ENCODE measurements around the gene TPK1. TPM values are rescaled to one million over a fixed set of nuclear protein-coding genes. Genes with fewer than 3 reads are reported as not detected.
"Not testable (repeated sequence)": the region's sequence is repeated elsewhere in the genome, so short reads cannot be mapped to it uniquely, and the experiment has no call there.

The TPK1 gene
- total RNA-seq, 1 experiment from 2014 or later, result 2.1 TPM

DNA sequence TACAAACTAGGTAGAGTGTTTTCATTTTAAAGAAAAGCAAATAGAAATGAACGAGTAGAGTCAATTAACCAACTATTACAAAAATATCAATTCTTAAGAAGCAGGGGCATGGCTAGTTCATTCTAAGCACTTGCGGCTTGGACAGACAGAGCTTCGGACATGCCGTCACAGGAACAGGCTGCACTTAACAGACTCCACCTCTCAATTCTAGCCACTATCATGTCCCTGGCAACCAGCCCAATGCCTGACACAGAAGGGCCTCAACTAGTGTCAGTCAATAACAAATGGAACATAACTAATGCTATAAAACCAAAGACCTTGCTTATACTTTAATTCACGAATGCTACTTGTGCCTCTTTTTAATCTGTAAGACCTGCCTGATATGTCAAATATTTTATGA is 74.4 kb downstream of the TPK1 start:
- no peak for DNase-seq (ENCODE audit: low read depth, low spot score)
- in situ Hi-C loops (cut with HindIII; ENCODE audit: low pct_unique_long_range_greater_than_20kb, low sequenced_read_pairs), result no loop called here

DNA sequence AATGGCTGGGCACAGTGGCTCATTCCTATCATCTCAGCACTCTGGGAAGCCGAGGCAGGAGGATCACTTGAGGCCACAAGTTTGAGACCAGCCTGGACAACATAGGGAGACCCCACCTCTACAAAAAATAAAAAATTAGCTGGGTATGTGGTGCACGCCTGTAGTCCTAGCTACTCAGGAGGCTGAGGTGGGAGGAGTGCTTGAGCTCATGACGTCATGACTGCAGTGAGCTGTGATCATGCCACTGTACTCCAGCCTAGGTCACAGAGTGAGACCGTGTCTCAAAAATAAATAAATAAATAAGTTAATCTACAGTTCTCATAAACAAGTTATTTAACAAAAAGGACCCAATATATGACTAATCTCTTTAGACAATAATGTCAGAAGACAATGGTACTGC is 76.2 kb downstream of the TPK1 start:
- no peak for DNase-seq (ENCODE audit: low read depth, low spot score)
- in situ Hi-C loops (cut with HindIII; ENCODE audit: low pct_unique_long_range_greater_than_20kb, low sequenced_read_pairs), result no loop called here

DNA sequence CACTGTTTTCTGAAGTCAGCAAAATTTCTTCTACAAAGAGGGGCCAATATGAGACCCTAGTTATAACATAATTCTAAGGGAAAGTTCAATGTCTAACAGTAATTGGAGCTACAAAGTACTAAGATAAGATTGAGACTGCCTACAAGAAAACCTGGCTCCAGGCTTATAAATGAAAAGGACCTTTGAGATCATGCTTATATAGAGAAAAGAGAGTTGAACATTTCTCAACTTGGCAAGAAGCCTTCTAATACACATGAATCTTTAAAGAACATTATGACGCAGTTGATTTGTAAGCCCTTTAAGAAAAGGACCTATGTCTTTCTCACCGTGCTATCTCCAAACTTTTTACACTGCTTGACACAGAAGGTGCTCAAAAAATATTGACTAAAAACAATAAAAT is 87.9 kb downstream of the TPK1 start:
- peak; percentile 39 for DNase-seq (ENCODE audit: low read depth, low spot score)
- in situ Hi-C loops (cut with HindIII; ENCODE audit: low pct_unique_long_range_greater_than_20kb, low sequenced_read_pairs), result loop anchor here (10.0 kb wide), 1 partner anchor 87 kb away; the partner anchor contains the start of gene TPK1

DNA sequence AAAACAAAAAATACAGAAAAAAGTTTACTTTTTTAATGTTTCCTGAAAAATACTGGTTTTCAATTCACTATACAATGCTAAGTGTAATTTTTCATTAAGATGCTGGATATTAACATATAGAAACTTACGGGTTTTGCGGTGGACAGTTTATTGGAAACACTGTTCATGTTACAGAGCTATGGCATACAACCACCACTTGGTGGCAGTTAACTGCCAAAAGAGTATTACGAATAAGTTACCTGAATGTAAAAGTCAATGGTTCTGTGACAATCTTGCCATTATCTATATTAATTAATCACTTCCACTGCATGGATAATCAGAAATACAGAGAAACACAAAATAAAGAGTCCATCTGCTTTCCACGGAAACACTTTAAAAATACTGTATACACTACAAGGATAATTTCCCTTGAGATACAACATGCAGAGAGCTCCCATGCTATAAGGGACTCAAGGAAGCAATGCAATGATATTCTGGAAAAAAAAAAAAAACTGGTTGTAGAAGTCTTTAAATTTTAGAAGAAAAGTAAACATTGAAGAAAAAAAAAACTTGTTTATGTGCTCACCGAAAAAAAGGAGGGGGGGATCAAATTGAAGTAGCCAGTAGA is 97.0 kb downstream of the TPK1 start:
- peak; percentile 62 for DNase-seq (ENCODE audit: low read depth, low spot score)
- in situ Hi-C loops (cut with HindIII; ENCODE audit: low pct_unique_long_range_greater_than_20kb, low sequenced_read_pairs), result no loop called here

DNA sequence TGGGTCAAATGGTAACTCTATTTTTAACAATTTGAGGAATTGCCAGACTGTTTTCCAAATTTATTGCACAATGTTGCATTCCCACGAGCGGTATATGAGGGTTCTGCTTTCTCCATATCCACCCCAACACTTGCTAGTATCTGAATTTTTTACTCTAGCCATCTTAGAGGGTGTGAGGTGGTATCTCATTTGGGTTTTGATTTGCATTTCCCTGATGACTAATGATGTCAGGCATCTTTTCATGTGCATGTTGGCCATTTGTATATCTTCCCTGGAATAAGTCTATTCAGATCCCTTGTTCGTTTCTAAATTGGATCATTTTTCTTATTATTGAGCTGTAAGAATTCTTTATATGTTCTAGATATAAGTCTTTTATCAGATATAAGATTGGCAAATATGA is 97.7 kb downstream of the TPK1 start:
- no peak for DNase-seq (ENCODE audit: low read depth, low spot score)

DNA sequence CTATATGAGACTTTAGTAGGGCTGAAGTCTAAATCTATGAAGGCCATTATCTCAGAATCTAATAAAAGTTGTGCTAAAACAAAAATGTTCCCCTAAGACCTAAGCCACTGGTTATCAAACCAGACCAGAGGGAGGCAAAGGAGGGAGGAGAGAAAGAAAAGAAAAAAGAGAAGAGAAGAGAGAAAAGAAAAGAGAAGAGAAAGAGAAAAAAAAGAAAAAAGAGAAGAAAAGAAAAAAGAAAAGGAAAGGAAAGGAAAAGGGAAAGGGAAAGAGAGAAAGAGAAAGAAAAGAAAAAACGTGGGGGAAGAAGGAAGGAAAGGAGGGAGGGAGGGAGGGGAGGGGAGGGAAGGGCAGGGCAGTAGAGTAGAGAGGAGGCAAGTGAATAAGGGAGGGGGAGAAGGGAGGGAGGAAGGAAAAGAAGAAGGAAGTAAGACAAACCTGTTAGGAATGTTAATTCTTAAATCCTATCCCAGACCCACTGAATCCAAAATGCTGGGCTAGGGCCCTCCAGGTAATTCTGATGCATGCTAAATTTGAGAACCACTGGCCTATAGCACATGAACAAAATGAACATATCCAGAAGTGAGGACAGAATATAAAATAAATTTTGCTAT is 98.9 kb downstream of the TPK1 start:
- in situ Hi-C loops (cut with HindIII; ENCODE audit: low pct_unique_long_range_greater_than_20kb, low sequenced_read_pairs), result no loop called here
- DNase-seq (ENCODE audit: low read depth, low spot score), result no peak

More for the DNA sequence above, 97.7 kb downstream of the TPK1 start:
- in situ Hi-C loops (cut with HindIII; ENCODE audit: low pct_unique_long_range_greater_than_20kb, low sequenced_read_pairs), result no loop called here

DNA sequence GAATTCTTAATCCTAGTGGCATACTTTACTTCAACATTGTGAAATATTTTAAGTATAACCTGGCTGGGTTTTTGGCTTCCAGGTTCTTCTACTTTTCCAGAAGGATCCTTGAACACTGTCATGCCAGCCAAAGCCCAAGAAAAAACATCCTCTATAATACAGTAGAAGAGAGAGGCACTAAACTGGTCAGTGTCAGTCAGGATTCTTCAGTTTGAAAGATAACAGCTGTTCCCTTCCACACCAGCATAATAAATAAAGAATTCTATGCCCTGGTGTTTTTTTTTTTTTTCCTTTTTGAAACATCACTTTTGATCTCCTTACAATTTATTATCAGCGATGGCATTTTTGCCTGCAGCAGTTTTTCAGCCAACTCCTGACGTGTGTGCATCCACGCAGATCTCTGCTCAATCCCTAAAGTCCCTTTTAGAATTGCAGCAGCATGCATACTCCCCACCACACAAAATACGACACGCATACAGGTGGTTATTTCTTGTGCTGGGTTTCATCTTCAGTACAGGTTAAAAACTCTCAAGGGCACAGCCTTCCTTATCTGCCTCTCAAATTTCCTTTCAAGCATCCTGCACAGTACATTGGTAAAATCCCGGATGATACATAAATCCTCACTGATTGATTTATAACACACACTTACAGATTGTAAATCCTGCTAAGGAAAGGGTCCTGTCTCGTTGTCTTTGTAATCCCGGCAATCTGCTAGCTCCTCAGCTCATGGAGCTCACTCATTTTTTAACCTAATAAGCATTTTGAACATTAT is 100.2 kb downstream of the TPK1 start:
- in situ Hi-C loops (cut with HindIII; ENCODE audit: low pct_unique_long_range_greater_than_20kb, low sequenced_read_pairs), result no loop called here

DNA sequence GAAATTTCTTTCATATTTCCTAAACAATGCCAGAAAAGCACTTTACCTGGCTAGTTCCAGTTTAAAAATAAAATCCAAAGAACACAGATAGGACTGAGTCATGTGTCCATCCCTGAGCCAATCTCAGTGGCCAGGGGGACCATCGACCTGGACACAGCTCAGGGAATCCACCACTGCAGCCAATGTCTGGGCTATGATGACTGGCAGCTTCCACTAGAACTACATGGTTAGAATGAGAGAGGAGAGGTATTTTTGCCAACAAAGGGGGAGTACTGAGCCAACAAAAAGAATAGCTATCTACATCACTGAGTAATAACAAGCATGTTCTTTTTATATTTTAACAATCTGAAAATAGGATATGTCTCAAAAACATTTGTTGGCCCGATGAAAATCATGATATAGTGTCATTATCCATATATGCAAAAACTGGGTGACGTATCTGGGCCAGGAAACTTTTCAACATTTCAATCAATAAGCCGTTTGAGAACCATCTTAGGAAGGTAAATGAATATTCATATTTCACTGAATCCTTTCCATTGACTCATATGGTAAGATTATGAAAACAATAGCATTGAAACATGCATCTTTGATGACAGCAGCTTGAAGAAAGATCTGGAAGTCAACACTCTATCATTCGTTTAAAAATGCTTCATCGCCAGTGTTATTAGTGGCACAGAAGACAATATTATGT is 104.0 kb downstream of the TPK1 start:
- in situ Hi-C loops (cut with HindIII; ENCODE audit: low pct_unique_long_range_greater_than_20kb, low sequenced_read_pairs), result no loop called here
- no peak for DNase-seq (ENCODE audit: low read depth, low spot score)

More for the DNA sequence above, 100.2 kb downstream of the TPK1 start:
- DNase-seq (ENCODE audit: low read depth, low spot score), result no peak

DNA sequence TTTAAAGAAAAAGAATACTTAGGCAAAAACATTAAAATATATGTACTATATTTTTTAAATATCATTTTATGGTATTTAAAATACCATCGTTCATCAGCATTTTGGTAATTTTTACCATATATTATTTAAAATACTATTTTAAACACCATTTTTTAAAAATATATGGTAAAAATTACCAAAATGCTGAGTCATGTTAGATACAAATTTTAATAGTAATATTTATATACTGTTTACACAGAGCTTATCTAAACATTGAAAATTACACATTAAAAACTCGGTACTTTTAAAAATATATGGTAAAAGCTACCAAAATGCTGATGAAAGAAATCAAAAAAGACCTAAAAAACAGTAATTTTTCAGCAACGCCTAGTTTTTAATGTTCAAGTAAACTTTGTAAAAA is 105.6 kb downstream of the TPK1 start:
- in situ Hi-C loops (cut with HindIII; ENCODE audit: low pct_unique_long_range_greater_than_20kb, low sequenced_read_pairs), result no loop called here

DNA sequence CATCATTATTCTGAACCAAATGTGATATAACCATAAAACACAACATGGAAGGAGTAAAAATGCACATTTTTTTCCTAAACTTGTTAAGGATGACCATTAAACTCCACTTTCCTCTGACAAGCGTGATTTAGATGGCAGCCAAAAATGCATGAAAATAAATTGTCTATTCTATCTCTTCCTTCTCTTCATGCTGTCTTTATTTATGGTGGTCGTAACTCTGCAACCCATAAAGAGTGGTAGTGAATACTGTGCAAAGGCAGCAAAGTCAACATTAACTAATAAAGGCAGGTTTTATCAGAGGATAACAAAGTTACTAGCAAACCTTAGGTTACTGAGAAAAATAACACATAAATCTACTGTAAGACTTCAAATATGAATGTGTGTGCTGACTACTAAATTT is 106.6 kb downstream of the TPK1 start:
- in situ Hi-C loops (cut with HindIII; ENCODE audit: low pct_unique_long_range_greater_than_20kb, low sequenced_read_pairs), result no loop called here
- no peak for DNase-seq (ENCODE audit: low read depth, low spot score)

More for the DNA sequence above, 105.6 kb downstream of the TPK1 start:
- no peak for DNase-seq (ENCODE audit: low read depth, low spot score)

DNA sequence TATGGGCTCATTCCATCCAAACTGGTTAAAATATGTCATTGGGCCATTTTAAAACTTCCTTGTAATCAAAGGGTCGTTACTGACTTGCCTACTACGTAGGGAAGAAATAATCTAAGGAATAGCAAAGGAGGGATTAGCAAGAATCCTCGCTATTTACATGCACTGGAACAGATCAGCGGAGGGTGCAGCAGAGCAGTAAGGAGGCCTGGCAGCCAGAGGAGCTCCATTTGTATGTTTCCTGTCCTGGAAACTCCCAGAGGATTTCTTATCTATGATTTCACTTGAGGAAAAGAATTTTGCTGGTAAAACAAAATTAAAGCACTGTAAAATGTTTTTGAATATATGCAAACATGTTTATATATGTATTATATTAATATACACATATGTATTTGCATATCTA is 107.3 kb downstream of the TPK1 start:
- no peak for DNase-seq (ENCODE audit: low read depth, low spot score)
- in situ Hi-C loops (cut with HindIII; ENCODE audit: low pct_unique_long_range_greater_than_20kb, low sequenced_read_pairs), result no loop called here

DNA sequence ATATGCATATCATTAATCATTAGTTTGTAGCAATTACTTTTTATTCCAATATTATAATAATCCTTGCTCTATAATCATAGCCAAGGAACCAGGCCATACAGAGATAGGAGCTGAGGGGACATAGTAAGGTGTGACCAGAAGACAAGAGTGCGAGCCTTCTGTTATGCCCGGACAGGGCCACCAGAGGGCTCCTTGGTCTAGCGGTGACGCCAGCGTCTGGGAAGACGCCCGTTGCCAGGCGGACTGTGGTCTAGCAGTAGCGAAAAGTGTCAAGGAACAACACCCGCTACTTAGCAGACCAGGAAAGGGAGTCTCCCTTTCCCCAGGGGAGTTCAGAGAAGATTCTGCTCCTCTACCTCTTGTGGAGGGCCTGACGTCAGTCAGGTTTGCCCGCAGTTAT is 109.0 kb downstream of the TPK1 start:
- DNase-seq (ENCODE audit: low read depth, low spot score), result peak; percentile 30
- in situ Hi-C loops (cut with HindIII; ENCODE audit: low pct_unique_long_range_greater_than_20kb, low sequenced_read_pairs), result not testable (repeated sequence)

DNA sequence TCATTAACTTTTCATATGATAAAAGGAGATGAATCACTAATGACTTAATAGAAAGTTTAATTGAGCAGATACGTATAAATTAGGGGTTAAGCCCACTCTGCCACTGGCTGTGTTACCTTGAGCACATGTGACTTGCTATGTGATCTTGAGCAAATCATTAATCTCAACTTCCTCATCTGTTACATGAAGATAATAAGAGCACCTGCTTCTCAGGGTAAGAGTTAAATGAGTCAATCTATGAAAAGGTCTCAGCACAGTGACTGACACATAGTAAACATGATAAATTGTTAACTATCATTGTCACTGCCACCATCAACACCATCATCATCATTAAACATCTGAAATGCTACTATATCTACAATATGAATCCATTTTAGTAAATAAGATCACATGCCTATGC is 110.8 kb downstream of the TPK1 start:
- in situ Hi-C loops (cut with HindIII; ENCODE audit: low pct_unique_long_range_greater_than_20kb, low sequenced_read_pairs), result no loop called here
- DNase-seq (ENCODE audit: low read depth, low spot score), result no peak

DNA sequence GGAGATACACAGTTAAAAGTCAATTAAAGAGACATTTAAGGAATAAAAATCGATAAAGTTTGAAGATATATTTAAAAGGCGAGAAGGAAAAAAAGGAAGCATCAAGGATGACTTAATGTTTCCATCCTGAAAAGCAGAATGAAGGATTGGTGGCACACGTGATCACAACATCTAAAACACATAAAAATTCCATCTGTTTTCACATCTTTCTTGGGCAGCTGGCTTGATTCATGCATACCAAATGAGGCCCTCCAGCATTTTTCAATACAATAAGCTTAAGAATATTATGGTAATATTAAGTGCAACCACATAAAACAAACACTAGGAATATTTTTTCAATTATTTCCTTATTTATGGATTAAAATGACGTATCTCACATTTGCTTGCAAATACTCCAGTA is 112.6 kb downstream of the TPK1 start:
- in situ Hi-C loops (cut with HindIII; ENCODE audit: low pct_unique_long_range_greater_than_20kb, low sequenced_read_pairs), result no loop called here
- DNase-seq (ENCODE audit: low read depth, low spot score), result no peak

DNA sequence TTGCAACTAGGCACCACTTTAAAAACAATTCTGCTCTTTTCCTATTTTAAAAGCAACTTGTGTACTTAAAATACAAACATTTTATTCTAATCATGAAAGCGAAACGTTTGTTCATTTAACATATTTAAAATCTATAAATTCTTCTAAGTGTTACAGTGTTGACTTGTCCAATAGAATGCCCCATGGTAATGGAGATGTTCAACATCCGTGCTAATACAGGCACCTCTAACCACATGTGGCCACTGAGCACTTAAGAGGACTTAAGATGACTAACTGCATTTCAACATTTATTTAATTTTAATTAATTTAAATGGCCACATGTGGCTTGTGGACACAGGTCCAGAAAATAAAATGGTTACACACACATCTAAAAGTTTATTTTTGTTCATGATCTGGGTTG is 115.1 kb downstream of the TPK1 start:
- in situ Hi-C loops (cut with HindIII; ENCODE audit: low pct_unique_long_range_greater_than_20kb, low sequenced_read_pairs), result no loop called here
- no peak for DNase-seq (ENCODE audit: low read depth, low spot score)

DNA sequence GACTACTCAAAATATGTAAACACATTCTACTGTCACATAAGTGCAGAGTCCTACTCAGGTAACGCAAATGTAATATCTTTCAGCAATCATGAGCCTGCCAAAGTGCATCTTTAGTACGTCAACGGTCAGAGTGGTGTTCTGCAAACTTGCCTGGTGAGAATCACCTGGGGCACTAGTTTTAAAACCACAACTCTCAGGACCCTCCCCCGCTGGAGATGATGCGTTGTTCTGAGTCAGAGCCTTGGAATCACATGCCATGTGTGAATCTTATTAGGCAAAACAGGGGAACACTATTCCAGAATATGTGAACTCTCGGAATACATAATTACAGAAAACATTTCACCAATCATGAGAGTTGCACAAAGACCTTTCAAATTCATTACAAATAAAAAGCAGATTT is 115.7 kb downstream of the TPK1 start:
- in situ Hi-C loops (cut with HindIII; ENCODE audit: low pct_unique_long_range_greater_than_20kb, low sequenced_read_pairs), result no loop called here
- DNase-seq (ENCODE audit: low read depth, low spot score), result peak; percentile 19

DNA sequence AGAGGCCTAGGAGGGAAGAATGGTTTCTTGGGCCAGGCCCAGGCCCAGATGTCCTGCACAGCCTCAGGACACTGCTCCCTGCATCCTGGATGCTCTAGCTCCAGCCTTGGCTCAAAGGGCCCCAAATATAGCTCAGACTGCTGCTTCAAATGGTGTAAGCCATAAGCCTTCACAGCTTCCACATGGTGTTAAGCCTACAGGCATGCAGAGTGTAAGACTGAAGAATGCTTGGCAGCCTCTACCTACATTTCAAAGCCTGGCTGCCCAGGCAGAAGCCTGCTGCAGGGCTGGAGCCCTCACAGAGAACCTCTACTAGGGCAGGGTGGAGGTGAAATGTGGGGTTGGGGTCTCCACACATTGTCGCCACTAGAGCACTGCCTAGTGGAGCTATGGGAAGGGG is 118.1 kb downstream of the TPK1 start:
- no peak for DNase-seq (ENCODE audit: low read depth, low spot score)
- in situ Hi-C loops (cut with HindIII; ENCODE audit: low pct_unique_long_range_greater_than_20kb, low sequenced_read_pairs), result no loop called here

DNA sequence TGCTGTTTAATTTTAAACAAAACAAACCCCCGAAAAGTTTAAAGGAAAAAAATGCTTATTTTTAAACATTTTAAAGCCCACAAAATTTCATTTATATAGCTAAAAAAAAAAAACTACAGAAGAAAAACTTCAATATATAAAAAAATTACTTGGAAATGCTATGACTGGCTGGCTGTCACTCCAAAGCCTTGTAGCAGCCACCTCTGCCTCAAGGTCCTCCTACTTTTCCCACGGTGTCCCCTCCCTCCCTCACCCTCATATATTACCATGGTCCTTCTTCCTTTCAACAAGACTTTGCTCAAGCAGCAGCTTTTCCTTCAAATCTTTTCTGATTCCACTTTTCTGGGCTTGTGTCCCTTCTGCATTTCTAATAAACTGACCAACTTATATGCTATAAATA is 122.0 kb downstream of the TPK1 start:
- DNase-seq (ENCODE audit: low read depth, low spot score), result no peak
- in situ Hi-C loops (cut with HindIII; ENCODE audit: low pct_unique_long_range_greater_than_20kb, low sequenced_read_pairs), result no loop called here
